HK-2 (cell line): ENCODE results near the gene ZNFX1.
"Not testable (repeated sequence)": the region's sequence is repeated elsewhere in the genome, so short reads cannot be mapped to it uniquely, and the experiment has no call there.

Experiments used
- DNase-seq: peaks from one replicate; pipeline ENCODE4 v3.0.0-alpha.2; 2018; ENCODE audit not compliant: unreplicated experiment

Gene ZNFX1

DNA sequence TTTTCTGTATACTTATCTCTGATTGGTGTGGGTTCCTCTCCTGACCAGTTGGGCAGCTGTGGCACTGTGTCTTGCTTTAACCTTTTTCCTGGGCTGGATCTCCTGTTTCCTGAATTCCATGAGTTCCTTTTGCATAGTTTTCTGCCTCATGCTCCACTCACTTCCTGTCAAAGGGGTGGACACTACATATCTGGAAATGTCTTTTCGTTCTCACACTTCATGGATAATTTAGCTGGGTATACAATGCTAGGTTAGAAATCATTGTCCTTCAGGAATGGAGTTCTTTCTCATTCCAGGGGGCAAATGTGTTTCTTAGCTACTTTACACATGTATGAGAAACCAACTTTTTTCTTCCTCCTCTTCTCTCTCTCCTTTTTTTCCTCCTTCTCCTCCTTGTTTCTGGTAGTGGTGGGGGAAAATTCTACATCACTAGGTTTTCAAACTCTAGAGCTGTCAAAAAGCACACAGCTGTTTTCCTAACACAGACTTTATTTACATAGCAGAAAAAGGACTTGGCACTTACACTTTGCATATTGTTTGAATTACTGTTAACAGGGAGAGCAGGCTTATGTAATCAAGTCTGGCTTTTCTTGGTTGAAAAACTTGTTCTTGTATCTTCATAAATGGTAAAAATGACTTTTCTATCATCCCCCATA lies 67.6 kb downstream of the ZNFX1 start:
- no peak for DNase-seq

DNA sequence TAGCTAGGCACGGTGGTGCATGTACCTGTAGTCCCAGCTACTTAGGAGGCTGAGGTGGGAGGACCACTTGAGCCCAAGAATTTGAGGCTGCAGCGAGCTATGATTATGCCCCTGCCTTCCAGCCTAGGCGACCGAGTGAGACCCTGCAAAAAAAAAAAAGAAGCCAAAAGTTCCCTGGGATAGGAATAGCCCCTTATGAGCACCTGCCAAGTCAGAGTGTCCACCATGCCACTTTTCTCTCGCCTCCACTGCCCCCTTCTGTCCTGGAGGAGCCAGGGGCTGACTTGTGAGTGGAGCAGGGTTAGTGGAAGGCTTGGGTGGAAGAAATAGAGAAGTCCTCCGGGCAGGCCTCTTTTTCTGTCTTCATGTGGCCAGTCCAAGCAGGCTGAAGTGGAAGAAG lies 70.8 kb downstream of the ZNFX1 start:
- no peak for DNase-seq

DNA sequence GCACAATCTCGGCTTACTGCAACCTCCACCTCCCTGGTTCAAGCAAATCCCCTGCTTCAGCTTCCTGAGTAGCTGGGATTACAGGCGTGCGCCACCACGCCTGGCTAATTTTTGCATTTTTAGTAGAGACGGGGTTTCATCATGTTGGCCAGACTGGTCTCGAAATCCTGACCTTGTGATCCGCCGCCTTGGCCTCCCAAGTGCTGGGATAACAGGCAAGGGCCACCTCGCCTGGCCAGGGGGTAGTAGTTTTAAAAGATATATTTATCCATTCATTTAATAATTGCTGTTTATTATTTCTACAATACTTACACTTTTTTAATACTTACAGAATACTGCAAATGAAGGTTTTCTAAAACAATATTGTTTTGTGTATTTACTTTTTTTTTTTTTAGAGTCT lies 74.1 kb downstream of the ZNFX1 start:
- no peak for DNase-seq

DNA sequence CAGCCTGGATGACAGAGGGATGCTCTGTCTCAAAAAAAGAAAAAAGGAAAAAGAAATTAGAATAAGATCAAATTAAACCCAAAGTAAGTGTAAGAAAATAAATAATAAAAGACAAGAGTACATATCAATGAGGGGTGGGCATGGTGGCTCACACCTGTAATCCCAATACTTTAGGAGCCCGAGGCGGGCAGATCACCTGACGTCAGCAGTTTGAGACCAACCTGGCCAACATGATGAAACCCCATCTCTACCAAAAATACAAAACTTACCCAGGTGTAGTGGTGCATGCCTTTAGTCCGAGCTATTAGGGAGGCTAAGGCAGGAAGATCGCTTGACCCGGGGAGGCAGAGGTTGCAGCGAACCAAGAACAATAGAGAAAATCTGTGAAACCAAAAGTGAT lies 74.8 kb downstream of the ZNFX1 start:
- DNase-seq = no peak

DNA sequence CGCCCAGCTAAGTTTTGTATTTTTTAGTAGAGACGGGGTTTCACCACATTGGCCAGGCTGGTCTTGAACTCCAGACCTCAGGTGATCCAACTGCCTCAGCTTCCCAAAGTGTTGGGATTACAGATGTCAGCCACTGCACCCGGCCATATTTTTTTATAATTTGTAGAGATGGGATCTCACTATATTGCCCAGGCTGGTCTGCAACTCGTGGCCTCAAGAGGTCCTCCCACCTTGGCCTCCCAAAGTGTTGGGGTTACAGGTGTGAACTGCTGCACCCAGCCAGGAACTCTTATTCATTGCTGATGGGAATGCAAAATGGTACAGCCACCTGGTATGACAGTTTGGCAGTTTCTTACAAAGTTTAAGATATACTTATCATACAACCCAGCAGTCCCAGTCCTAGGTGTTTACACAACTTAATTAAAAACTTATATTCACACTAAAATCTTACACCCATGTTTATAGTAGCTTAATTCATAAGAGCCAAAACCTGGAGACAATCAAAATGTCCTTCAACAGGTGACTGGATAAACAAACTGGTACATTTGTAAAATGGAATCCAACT lies 78.0 kb downstream of the ZNFX1 start:
- no peak for DNase-seq

DNA sequence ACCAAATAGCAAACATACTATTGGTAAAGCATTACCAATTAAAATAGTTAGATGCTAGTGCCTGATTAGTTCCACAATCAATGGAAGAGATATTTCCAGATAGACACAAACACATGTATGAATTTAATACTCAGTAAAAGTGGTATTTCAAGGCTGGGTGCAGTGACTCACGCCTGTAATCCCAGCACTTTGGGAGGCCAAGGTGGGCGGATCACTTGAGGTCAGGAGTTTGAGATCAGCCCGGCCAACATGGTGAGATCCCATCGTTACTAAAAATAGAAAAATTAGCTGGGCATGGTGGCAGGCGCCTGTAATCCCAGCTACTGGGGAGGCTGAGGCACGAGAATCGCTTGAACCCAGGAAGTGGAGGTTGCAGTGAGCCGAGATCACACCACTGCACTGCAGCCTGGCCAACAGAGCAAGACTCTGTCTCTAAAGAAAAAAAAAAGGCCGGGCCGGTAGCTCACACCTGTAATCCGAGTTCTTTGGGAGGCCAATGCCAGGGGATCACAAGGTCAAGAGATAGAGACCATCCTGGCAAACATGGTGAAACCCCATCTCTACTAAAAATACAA lies 84.8 kb downstream of the ZNFX1 start:
- not testable (repeated sequence) for DNase-seq
